Neural cell (in vitro differentiated cells): ENCODE measurements around the gene BTBD16. TPM values are rescaled to one million over a fixed set of nuclear protein-coding genes. Genes with fewer than 3 reads are reported as not detected.

Experiments used
- H2AFZ ChIP-seq: fragments of 200-600, 300-800 bp; sonication (generic), shearing (Covaris generic); 2 replicates; pipeline ENCODE4 v1.6.0; 2014; ENCODE audit warnings: low read depth, mild to moderate bottlenecking, antibody characterized with exemption, low read length, moderate library complexity
- H3F3A ChIP-seq: fragments of 200-600 bp; shearing (Covaris generic); 2 replicates; pipeline ENCODE4 v1.6.1; 2016; ENCODE audit warnings: mild to moderate bottlenecking, moderate library complexity, mixed read lengths, antibody characterized with exemption, low read length; ENCODE audit not compliant: insufficient read depth, poor library complexity, severe bottlenecking
- H3K27ac ChIP-seq: fragments of 200-600, 300-800 bp; sonication (generic), shearing (Covaris generic); 2 replicates; pipeline ENCODE4 v1.5.1; 2014; ENCODE audit warnings: mild to moderate bottlenecking, low read length, moderate library complexity
- H3K27me3 ChIP-seq: fragments of 300-800, 200-600 bp; sonication (generic), shearing (Covaris generic); 2 replicates; pipeline ENCODE4 v1.6.0; 2014; ENCODE audit warnings: mild to moderate bottlenecking, low read depth, low read length, moderate library complexity; ENCODE audit not compliant: insufficient read depth
- H3K36me3 ChIP-seq: fragments of 300-800, 200-600 bp; sonication (generic), shearing (Covaris generic); 2 replicates; pipeline ENCODE4 v1.5.1; 2014; ENCODE audit warnings: mild to moderate bottlenecking, antibody characterized with exemption, low read length, moderate library complexity; ENCODE audit not compliant: insufficient read depth
- H3K4me2 ChIP-seq: fragments of 300-800, 200-600 bp; sonication (generic), shearing (Covaris generic); 2 replicates; pipeline ENCODE4 v1.6.0; 2014; ENCODE audit warnings: mild to moderate bottlenecking, low read length
- H3K4me3 ChIP-seq: fragments of 300-800, 200-600 bp; sonication (generic), shearing (Covaris generic); 2 replicates; pipeline ENCODE4 v1.5.1; 2014; ENCODE audit warnings: mild to moderate bottlenecking, low read length, moderate library complexity
- H3K79me2 ChIP-seq: fragments of 200-600 bp; shearing (Covaris generic); replicated peaks from 2 replicates; pipeline ENCODE4 v1.6.0; 2014; ENCODE audit warnings: mild to moderate bottlenecking, low read length, moderate library complexity; ENCODE audit not compliant: insufficient read depth
- H3K9ac ChIP-seq: fragments of 300-800, 200-600 bp; sonication (generic), shearing (Covaris generic); 2 replicates; pipeline ENCODE4 v1.6.1; 2016; ENCODE audit warnings: mild to moderate bottlenecking, low read length, mixed read lengths
- H3K9me2 ChIP-seq: fragments of 200-600 bp; shearing (Covaris generic); 2 replicates; pipeline ENCODE4 v1.6.1; 2016; ENCODE audit warnings: mild to moderate bottlenecking, low read length, mixed read lengths; ENCODE audit not compliant: insufficient read depth
- H3K9me3 ChIP-seq: fragments of 200-600, 300-800 bp; sonication (generic), shearing (Covaris generic); 2 replicates; pipeline ENCODE4 v1.6.1; 2016; ENCODE audit warnings: mild to moderate bottlenecking, mixed run types, low read length, moderate library complexity, mixed read lengths
- H4K20me1 ChIP-seq: fragments of 200-600 bp; shearing (Covaris generic); 2 replicates; pipeline ENCODE4 v1.6.1; 2016; ENCODE audit warnings: mild to moderate bottlenecking, mixed run types; ENCODE audit not compliant: insufficient read depth
- CTCF ChIP-seq: fragments of 450-650 bp; IDR thresholded peaks from 2 replicates; pipeline ENCODE4 v1.5.1; 2014; ENCODE audit warnings: antibody characterized with exemption, mild to moderate bottlenecking, moderate library complexity; ENCODE audit not compliant: poor library complexity, severe bottlenecking
- EP300 ChIP-seq: fragments of 450-650 bp; conservative IDR thresholded peaks from 2 replicates; pipeline ENCODE4 v1.6.1; 2014; ENCODE audit warnings: antibody characterized with exemption, mild to moderate bottlenecking, moderate library complexity; ENCODE audit not compliant: poor library complexity, severe bottlenecking
- EZH2 ChIP-seq: fragments of 200-600, 300-800 bp; shearing (Covaris generic), sonication (generic); IDR thresholded peaks from 2 replicates; pipeline ENCODE4 v1.6.1; 2014; ENCODE audit warnings: antibody characterized with exemption, low read length, borderline replicate concordance, mild to moderate bottlenecking; ENCODE audit not compliant: insufficient read depth, poor library complexity, severe bottlenecking
- MXI1 ChIP-seq: fragments of 450-650 bp; conservative IDR thresholded peaks from 2 replicates; pipeline ENCODE4 v1.6.1; 2014; ENCODE audit warnings: antibody characterized with exemption, mild to moderate bottlenecking; ENCODE audit not compliant: poor library complexity, severe bottlenecking
- POLR2AphosphoS5 ChIP-seq: IDR thresholded peaks from 2 replicates; pipeline ENCODE4 v1.6.1; 2012
- RAD21 ChIP-seq: fragments of 450-650 bp; conservative IDR thresholded peaks from 2 replicates; pipeline ENCODE4 v1.6.1; 2014; ENCODE audit warnings: antibody characterized with exemption, mild to moderate bottlenecking, moderate library complexity
- REST ChIP-seq: IDR thresholded peaks from 2 replicates; pipeline ENCODE4 v1.6.1; 2012; ENCODE audit warnings: borderline replicate concordance
- SMC3 ChIP-seq: fragments of 450-650 bp; conservative IDR thresholded peaks from 2 replicates; pipeline ENCODE4 v1.6.1; 2014; ENCODE audit warnings: antibody characterized with exemption, mild to moderate bottlenecking, moderate library complexity; ENCODE audit not compliant: poor library complexity
- TAF1 ChIP-seq: IDR thresholded peaks from 2 replicates; pipeline ENCODE4 v1.6.1; 2012; ENCODE audit warnings: low read depth
- polyA plus RNA-seq: library from polyadenylated mRNA; depleted of rRNA; stranded (reverse); fragments of >200 nt; gene quantifications from 2 replicates; pipeline ENCODE4 v1.2.3, GENCODE V29; 2014

The BTBD16 gene
- polyA plus RNA-seq, 1 donor from 2014 or later = not detected

GRCh38 chr10:122291739-122292138 lies 20.6 kb downstream of the BTBD16 start:
- Histone ChIP-seq H3K9me2 (no peaks in the 10 kb centered on the region), H3K36me3 (no peaks in the 10 kb centered on the region), H3K9ac (no peak overlapping the region), H3K79me2 (no peaks in the 10 kb centered on the region), H3F3A (no peaks in the 10 kb centered on the region), H3K4me2 (no peak overlapping the region), H3K27ac (no peak overlapping the region), H3K4me3 (no peak overlapping the region), H2AFZ (no peak overlapping the region), H4K20me1 (no peaks in the 10 kb centered on the region), H3K27me3 (no peaks in the 10 kb centered on the region), H3K9me3 (no peaks in the 10 kb centered on the region)
- no peak for TF ChIP-seq REST
- no peak for TF ChIP-seq EZH2
- no peak for TF ChIP-seq EP300
- TF ChIP-seq RAD21 = no peak
- TF ChIP-seq TAF1 = no peak
- TF ChIP-seq SMC3 = no peak
- TF ChIP-seq MXI1 = no peak
- TF ChIP-seq POLR2AphosphoS5 = no peak
- no peak for TF ChIP-seq CTCF

- Histone ChIP-seq H4K20me1 (no peaks in the 10 kb centered on the region), H3K27ac (no peak overlapping the region), H3F3A (no peaks in the 10 kb centered on the region), H3K4me3 (no peak overlapping the region), H3K9ac (no peak overlapping the region), H3K9me2 (no peaks in the 10 kb centered on the region), H3K9me3 (no peaks in the 10 kb centered on the region), H3K79me2 (no peaks in the 10 kb centered on the region), H3K4me2 (no peak overlapping the region), H3K36me3 (no peaks in the 10 kb centered on the region), H2AFZ (no peak overlapping the region), H3K27me3 (no peaks in the 10 kb centered on the region)
- no peak for TF ChIP-seq POLR2AphosphoS5
These were observed 21.3 kb downstream of the BTBD16 start for GRCh38 chr10:122292376-122292775.
